Measurements from ENCODE around the gene DCUN1D1.
A peak's percentile ranks its signal among the peaks of the same experiment; 100 is the strongest.

Gene DCUN1D1

DNA sequence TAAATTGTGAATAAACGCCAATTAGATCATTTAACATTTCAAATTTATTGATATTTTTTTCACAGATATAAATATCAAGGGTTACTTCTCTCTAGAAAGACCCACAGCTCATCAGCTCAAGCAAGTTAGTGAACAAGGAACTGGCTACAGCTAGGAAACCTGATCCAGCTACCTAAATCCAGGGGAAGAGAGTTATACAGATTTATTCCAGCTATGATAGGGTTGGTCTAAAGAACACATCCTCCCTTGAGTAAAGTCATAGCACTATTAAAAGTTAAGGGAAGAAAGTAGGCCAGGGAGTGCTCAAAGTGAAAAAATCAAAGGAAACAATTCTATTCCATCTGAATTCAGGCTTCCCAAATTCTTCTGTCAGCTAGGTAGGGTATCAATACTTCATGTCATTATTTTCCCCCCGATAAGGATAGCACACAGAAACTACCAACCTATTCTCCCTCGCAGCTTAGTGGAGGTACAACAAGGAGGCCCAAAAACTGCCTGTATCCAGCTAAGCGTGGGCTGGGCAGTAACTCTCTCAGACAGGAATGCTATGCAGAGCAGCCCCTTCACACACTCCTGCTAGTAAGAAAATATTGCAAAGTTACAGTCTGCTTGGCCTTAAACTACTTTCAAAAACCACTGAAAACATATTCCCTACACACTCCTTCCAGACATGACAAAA lies 44.0 kb downstream of the DCUN1D1 start:
- Histone ChIP-seq H3K36me3 (ENCODE audit: insufficient read depth) (no peaks in the 10 kb centered on the region), H3K4me1 (ENCODE audit: low read depth, poor library complexity, severe bottlenecking) (peaks cover 24% of the 10 kb centered on the region), H3K79me2 (ENCODE audit: insufficient read depth, low read depth) (no peaks in the 10 kb centered on the region), H3K27ac (no peak overlapping the region), H3K27me3 (ENCODE audit: insufficient read depth, low read depth) (no peaks in the 10 kb centered on the region), H3K4me2 (no peak overlapping the region), H3K9ac (no peak overlapping the region), H3K4me3 (IDR thresholded peaks at IDR 0.05; ENCODE audit: insufficient read depth, low read depth, low read length) (no peak overlapping the region), H2AFZ (ENCODE audit: low read depth) (no peak overlapping the region), H4K20me1 (ENCODE audit: insufficient read depth) (no peaks in the 10 kb centered on the region)
- no peak for TF ChIP-seq CTCF (conservative IDR thresholded peaks at IDR 0.05; ENCODE audit: low read depth, low read length)

DNA sequence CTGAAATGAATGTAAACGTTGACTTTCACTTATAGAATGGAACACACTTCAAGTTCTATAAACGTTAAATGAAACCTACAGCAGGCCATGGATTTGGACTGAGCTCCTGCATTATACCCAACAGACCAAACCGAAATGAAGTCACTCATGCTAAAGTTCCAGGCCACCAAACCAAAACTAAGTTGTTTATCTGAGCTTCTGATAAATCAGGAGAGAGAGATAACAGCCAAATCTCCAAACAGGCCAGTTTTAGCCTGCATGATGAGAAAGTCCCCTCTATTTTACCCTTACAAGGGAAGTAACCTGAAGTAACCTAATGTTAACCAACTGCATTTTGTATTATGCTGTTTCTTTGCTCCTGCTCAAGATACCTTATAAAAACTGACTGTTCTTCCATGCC lies 44.5 kb downstream of the DCUN1D1 start:
- H3K4me2 ChIP-seq = no peak overlapping the region
- no peak overlapping the region for H2AFZ ChIP-seq (ENCODE audit: low read depth)

DNA sequence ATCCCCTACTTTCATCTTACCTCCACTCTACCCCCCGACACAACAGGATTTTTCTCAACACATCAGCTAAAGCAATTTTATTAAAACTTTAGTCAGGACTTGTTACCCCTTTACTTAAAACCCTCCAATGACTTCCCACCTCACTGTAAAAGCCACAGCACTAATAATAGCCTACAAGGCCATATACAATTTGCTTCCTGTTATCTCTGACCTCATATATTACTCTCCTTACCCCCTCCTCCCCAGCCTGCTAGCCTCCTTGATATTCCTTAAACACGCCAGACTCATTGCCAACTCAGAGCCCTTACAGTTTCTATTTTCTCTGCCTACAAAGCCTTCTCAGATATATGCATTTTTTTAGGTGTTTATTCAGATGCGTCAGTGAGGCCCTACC lies 54.4 kb downstream of the DCUN1D1 start:
- no peak overlapping the region for H3K4me3 ChIP-seq (IDR thresholded peaks at IDR 0.05; ENCODE audit: insufficient read depth, low read depth, low read length)
- H3K27me3 ChIP-seq (ENCODE audit: insufficient read depth, low read depth) = no peaks in the 10 kb centered on the region
- H2AFZ ChIP-seq (ENCODE audit: low read depth) = peak overlapping the region; percentile 48
- H3K4me1 ChIP-seq (ENCODE audit: low read depth, poor library complexity, severe bottlenecking) = peaks cover 53% of the 10 kb centered on the region
- no peaks in the 10 kb centered on the region for H3K36me3 ChIP-seq (ENCODE audit: insufficient read depth)
- peak overlapping the region; percentile 87 for H3K27ac ChIP-seq
- no peaks in the 10 kb centered on the region for H3K79me2 ChIP-seq (ENCODE audit: insufficient read depth, low read depth)
- H3K9ac ChIP-seq = peak overlapping the region; percentile 25
- H4K20me1 ChIP-seq (ENCODE audit: insufficient read depth) = no peaks in the 10 kb centered on the region
- H3K4me2 ChIP-seq = peak overlapping the region; percentile 83
- no peak for TF ChIP-seq CTCF (conservative IDR thresholded peaks at IDR 0.05; ENCODE audit: low read depth, low read length)

More for the DNA sequence above, 44.5 kb downstream of the DCUN1D1 start:
- no peak for TF ChIP-seq CTCF (conservative IDR thresholded peaks at IDR 0.05; ENCODE audit: low read depth, low read length)
- Histone ChIP-seq H3K9ac (no peak overlapping the region), H3K27ac (no peak overlapping the region), H3K4me3 (IDR thresholded peaks at IDR 0.05; ENCODE audit: insufficient read depth, low read depth, low read length) (no peak overlapping the region), H3K79me2 (ENCODE audit: insufficient read depth, low read depth) (no peaks in the 10 kb centered on the region), H3K27me3 (ENCODE audit: insufficient read depth, low read depth) (no peaks in the 10 kb centered on the region), H3K36me3 (ENCODE audit: insufficient read depth) (no peaks in the 10 kb centered on the region), H3K4me1 (ENCODE audit: low read depth, poor library complexity, severe bottlenecking) (peaks cover 24% of the 10 kb centered on the region), H4K20me1 (ENCODE audit: insufficient read depth) (no peaks in the 10 kb centered on the region)

DNA sequence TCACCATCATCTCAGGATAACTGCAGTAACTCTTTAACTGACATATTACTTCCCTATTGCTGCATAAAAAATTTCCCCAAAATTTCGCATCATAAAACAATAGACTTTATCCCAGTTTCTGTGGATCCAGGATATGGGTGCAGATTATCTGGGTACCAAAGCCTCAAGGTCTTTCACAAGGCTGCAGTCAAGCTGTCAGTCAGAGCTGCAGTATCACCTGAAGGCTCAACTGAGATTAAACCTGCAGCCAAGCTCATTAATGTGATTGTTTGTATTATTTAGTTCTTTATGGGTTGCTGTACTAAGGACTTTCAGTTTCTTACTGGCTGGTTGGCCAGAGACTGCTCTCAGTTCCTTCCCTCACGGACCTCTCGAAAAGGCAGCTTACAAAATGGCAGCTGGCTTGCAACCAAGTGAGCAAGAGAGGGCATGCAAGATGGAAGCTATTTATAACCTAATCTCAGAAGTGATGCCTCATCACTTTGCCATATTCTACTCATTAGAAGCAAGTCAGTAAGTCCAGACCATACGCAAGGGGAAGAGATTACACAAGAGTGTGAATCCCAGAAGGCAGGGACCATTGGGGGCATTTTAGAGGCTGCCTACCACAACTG lies 54.9 kb downstream of the DCUN1D1 start:
- Histone ChIP-seq H3K4me1 (ENCODE audit: low read depth, poor library complexity, severe bottlenecking) (peaks cover 53% of the 10 kb centered on the region), H3K4me2 (peak overlapping the region; percentile 83), H4K20me1 (ENCODE audit: insufficient read depth) (no peaks in the 10 kb centered on the region), H3K9ac (peak overlapping the region; percentile 25), H3K36me3 (ENCODE audit: insufficient read depth) (no peaks in the 10 kb centered on the region), H3K79me2 (ENCODE audit: insufficient read depth, low read depth) (no peaks in the 10 kb centered on the region), H2AFZ (ENCODE audit: low read depth) (peak overlapping the region; percentile 48), H3K27me3 (ENCODE audit: insufficient read depth, low read depth) (no peaks in the 10 kb centered on the region), H3K27ac (peak overlapping the region; percentile 87), H3K4me3 (IDR thresholded peaks at IDR 0.05; ENCODE audit: insufficient read depth, low read depth, low read length) (no peak overlapping the region)
- no peak for TF ChIP-seq CTCF (conservative IDR thresholded peaks at IDR 0.05; ENCODE audit: low read depth, low read length)

Measured in KMS-11 (cell line).